Neural progenitor cell (in vitro differentiated cells): ENCODE measurements around the gene IDH1. TPM values are rescaled to one million over a fixed set of nuclear protein-coding genes. Genes with fewer than 3 reads are reported as not detected.
A peak's percentile ranks its signal among the peaks of the same experiment; 100 is the strongest.

Experiments
- DNase-seq: peaks from one replicate; pipeline ENCODE4 v3.0.0-alpha.2; 2016; ENCODE audit warnings: low spot score
- H2AFZ ChIP-seq: fragments of 200-600 bp; sonication (generic); replicated peaks from 2 replicates; pipeline ENCODE4 v1.6.1; 2016; ENCODE audit warnings: antibody characterized with exemption
- H3F3A ChIP-seq: fragments of 200-600 bp; sonication (generic); 2 replicates; pipeline ENCODE4 v1.6.1; 2016; ENCODE audit warnings: antibody characterized with exemption, low read depth
- H3K27ac ChIP-seq: fragments of 200-600 bp; sonication (generic); 2 replicates; pipeline ENCODE4 v1.5.1; 2016; ENCODE audit warnings: mild to moderate bottlenecking
- H3K27me3 ChIP-seq: fragments of 200-600 bp; sonication (generic); 2 replicates; pipeline ENCODE4 v1.6.1; 2016; ENCODE audit warnings: mild to moderate bottlenecking, moderate library complexity
- H3K36me3 ChIP-seq: fragments of 200-600 bp; sonication (generic); 2 replicates; pipeline ENCODE4 v1.5.1; 2016
- H3K4me1 ChIP-seq: fragments of 200-600 bp; sonication (generic); 2 replicates; pipeline ENCODE4 v1.6.1; 2016; ENCODE audit warnings: mixed run types
- H3K4me2 ChIP-seq: fragments of 200-600 bp; sonication (generic); 2 replicates; pipeline ENCODE4 v1.6.1; 2016
- H3K4me3 ChIP-seq: fragments of 200-600 bp; sonication (generic); 2 replicates; pipeline ENCODE4 v1.5.1; 2016
- H3K79me2 ChIP-seq: fragments of 200-600 bp; sonication (generic); 2 replicates; pipeline ENCODE4 v1.6.1; 2016; ENCODE audit warnings: low read depth
- H3K9ac ChIP-seq: fragments of 200-600 bp; sonication (generic); 2 replicates; pipeline ENCODE4 v1.6.1; 2016
- H3K9me3 ChIP-seq: fragments of 200-600 bp; sonication (generic); 2 replicates; pipeline ENCODE4 v1.5.1; 2016; ENCODE audit warnings: low read depth
- H4K20me1 ChIP-seq: fragments of 200-600 bp; sonication (generic); 2 replicates; pipeline ENCODE4 v1.6.1; 2016; ENCODE audit warnings: low read depth
- H3K27ac Mint-ChIP-seq: 3 replicates; pipeline ENCODE4 v1.8.0; 2021; ENCODE audit warnings: mixed read lengths
- H3K27me3 Mint-ChIP-seq: 2 replicates; pipeline ENCODE4 v1.8.0; 2022; ENCODE audit warnings: low read depth, mild to moderate bottlenecking, inconsistent platforms, moderate library complexity, mixed read lengths; ENCODE audit not compliant: insufficient read depth
- H3K36me3 Mint-ChIP-seq: 3 replicates; pipeline ENCODE4 v1.8.0; 2021; ENCODE audit warnings: mixed read lengths
- H3K4me1 Mint-ChIP-seq: 3 replicates; pipeline ENCODE4 v1.8.0; 2021; ENCODE audit warnings: mixed read lengths
- H3K4me3 Mint-ChIP-seq: 3 replicates; pipeline ENCODE4 v1.8.0; 2021; ENCODE audit warnings: mild to moderate bottlenecking, moderate library complexity, mixed read lengths
- H3K9me3 Mint-ChIP-seq: 3 replicates; pipeline ENCODE4 v1.8.0; 2020; ENCODE audit warnings: mixed read lengths
- EZH2 ChIP-seq: fragments of 200-600 bp; sonication (generic); IDR thresholded peaks from 2 replicates; pipeline ENCODE4 v1.6.1; 2017; ENCODE audit warnings: antibody characterized with exemption, mild to moderate bottlenecking, moderate library complexity
- EZH2phosphoT487 ChIP-seq: fragments of 200-600 bp; sonication (generic); IDR thresholded peaks from 2 replicates; pipeline ENCODE4 v1.6.1; 2017; ENCODE audit warnings: antibody characterized with exemption
- total RNA-seq: library from RNA; depleted of rRNA; stranded (reverse); fragments of >200 nt; gene quantifications from 2 replicates; pipeline ENCODE4 v1.2.3, GENCODE V29; 2015; ENCODE audit warnings: low replicate concordance
- TF ChIP-seq, protein P1 (sequence below): fragments of 200-600 bp; sonication (generic); IDR thresholded peaks from 2 replicates; pipeline ENCODE4 v1.5.1; 2017; ENCODE audit warnings: antibody characterized with exemption, mild to moderate bottlenecking

Gene IDH1
- total RNA-seq, 1 donor from 2014 or later: 308 TPM

- no peaks in the 10 kb centered on the region for H3K36me3 ChIP-seq
- Mint-ChIP-seq H3K4me1 (peaks cover 65% of the 10 kb centered on the region), H3K9me3 (no peaks in the 10 kb centered on the region), H3K4me3 (peak overlapping the region; percentile 83), H3K27me3 (peaks cover 5% of the 10 kb centered on the region), H3K27ac (peak overlapping the region; percentile 75), H3K36me3 (no peaks in the 10 kb centered on the region)
- peak overlapping the region; percentile 70 for H3K4me2 ChIP-seq
- DNase-seq: peak; percentile 43
- no peak overlapping the region for H3K9ac ChIP-seq
- H4K20me1 ChIP-seq: no peaks in the 10 kb centered on the region
- H3K4me3 ChIP-seq: peak overlapping the region; percentile 18
- no peak for TF ChIP-seq EZH2phosphoT487
- no peak for TF ChIP-seq EZH2
- TF ChIP-seq, protein P1, sequence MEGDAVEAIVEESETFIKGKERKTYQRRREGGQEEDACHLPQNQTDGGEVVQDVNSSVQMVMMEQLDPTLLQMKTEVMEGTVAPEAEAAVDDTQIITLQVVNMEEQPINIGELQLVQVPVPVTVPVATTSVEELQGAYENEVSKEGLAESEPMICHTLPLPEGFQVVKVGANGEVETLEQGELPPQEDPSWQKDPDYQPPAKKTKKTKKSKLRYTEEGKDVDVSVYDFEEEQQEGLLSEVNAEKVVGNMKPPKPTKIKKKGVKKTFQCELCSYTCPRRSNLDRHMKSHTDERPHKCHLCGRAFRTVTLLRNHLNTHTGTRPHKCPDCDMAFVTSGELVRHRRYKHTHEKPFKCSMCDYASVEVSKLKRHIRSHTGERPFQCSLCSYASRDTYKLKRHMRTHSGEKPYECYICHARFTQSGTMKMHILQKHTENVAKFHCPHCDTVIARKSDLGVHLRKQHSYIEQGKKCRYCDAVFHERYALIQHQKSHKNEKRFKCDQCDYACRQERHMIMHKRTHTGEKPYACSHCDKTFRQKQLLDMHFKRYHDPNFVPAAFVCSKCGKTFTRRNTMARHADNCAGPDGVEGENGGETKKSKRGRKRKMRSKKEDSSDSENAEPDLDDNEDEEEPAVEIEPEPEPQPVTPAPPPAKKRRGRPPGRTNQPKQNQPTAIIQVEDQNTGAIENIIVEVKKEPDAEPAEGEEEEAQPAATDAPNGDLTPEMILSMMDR: no peak
- peak overlapping the region; percentile 71 for H3K27ac ChIP-seq
- peak overlapping the region; percentile 89 for H2AFZ ChIP-seq
- no peaks in the 10 kb centered on the region for H3K27me3 ChIP-seq
- H3F3A ChIP-seq: peaks cover 29% of the 10 kb centered on the region
- H3K4me1 ChIP-seq: peaks cover 55% of the 10 kb centered on the region
- H3K9me3 ChIP-seq: no peaks in the 10 kb centered on the region
- no peaks in the 10 kb centered on the region for H3K79me2 ChIP-seq
Observed at GRCh38 chr2:208189069-208189809, 65.6 kb downstream of the IDH1 start.

GRCh38 chr2:208186893-208187292 lies 68.0 kb downstream of the IDH1 start:
- no peak overlapping the region for H3K4me3 Mint-ChIP-seq
- DNase-seq: no peak

GRCh38 chr2:208186465-208186864 lies 68.4 kb downstream of the IDH1 start:
- TF ChIP-seq, protein P1: no peak
- TF ChIP-seq EZH2 (no peak), EZH2phosphoT487 (no peak)
- peaks cover 5% of the 10 kb centered on the region for H3K27me3 Mint-ChIP-seq
- no peaks in the 10 kb centered on the region for H3K36me3 Mint-ChIP-seq
- no peak for DNase-seq
- Histone ChIP-seq H3K79me2 (no peaks in the 10 kb centered on the region), H3K4me2 (peak overlapping the region; percentile 14), H3K9me3 (no peaks in the 10 kb centered on the region), H3K4me1 (peaks cover 69% of the 10 kb centered on the region), H3K4me3 (no peak overlapping the region), H3K36me3 (no peaks in the 10 kb centered on the region), H2AFZ (peak overlapping the region; percentile 65), H4K20me1 (no peaks in the 10 kb centered on the region), H3K27ac (no peak overlapping the region), H3K9ac (no peak overlapping the region), H3K27me3 (no peaks in the 10 kb centered on the region), H3F3A (peaks cover 46% of the 10 kb centered on the region)
- H3K27ac Mint-ChIP-seq: no peak overlapping the region
- no peak overlapping the region for H3K4me3 Mint-ChIP-seq
- no peaks in the 10 kb centered on the region for H3K9me3 Mint-ChIP-seq
- H3K4me1 Mint-ChIP-seq: peaks cover 72% of the 10 kb centered on the region

More at GRCh38 chr2:208186893-208187292, 68.0 kb downstream of the IDH1 start:
- no peaks in the 10 kb centered on the region for H3K79me2 ChIP-seq
- H4K20me1 ChIP-seq: no peaks in the 10 kb centered on the region
- H3K9me3 ChIP-seq: no peaks in the 10 kb centered on the region
- Mint-ChIP-seq H3K36me3 (no peaks in the 10 kb centered on the region), H3K27ac (no peak overlapping the region), H3K9me3 (no peaks in the 10 kb centered on the region), H3K4me1 (peaks cover 72% of the 10 kb centered on the region), H3K27me3 (peaks cover 5% of the 10 kb centered on the region)
- no peak for TF ChIP-seq EZH2phosphoT487
- TF ChIP-seq EZH2: no peak
- TF ChIP-seq, protein P1: no peak
- peaks cover 46% of the 10 kb centered on the region for H3F3A ChIP-seq
- peak overlapping the region; percentile 44 for H2AFZ ChIP-seq
- H3K36me3 ChIP-seq: no peaks in the 10 kb centered on the region
- no peak overlapping the region for H3K9ac ChIP-seq
- H3K27me3 ChIP-seq: no peaks in the 10 kb centered on the region
- no peak overlapping the region for H3K27ac ChIP-seq
- peaks cover 69% of the 10 kb centered on the region for H3K4me1 ChIP-seq
- peak overlapping the region; percentile 14 for H3K4me2 ChIP-seq
- no peak overlapping the region for H3K4me3 ChIP-seq

Other genes starting within 250 kb of the IDH1 start
- 15.1 and 19.5 TPM in 2 replicates for gene PLEKHM3, start 229.5 kb downstream of the IDH1 start, total RNA-seq
- gene CRYGD, start 130.5 kb downstream of the IDH1 start, total RNA-seq: not detected in 2 replicates
- not detected in 2 replicates for gene CRYGC, start 125.2 kb downstream of the IDH1 start, total RNA-seq
- 0.65 TPM in 1 of 2 replicates, not detected in the other for gene CRYGB, start 108.9 kb downstream of the IDH1 start, total RNA-seq
- not detected in 2 replicates for gene CRYGA, start 91.5 kb downstream of the IDH1 start, total RNA-seq
- 0.81 TPM in 1 of 2 replicates, not detected in the other for gene C2orf80, start 65.0 kb downstream of the IDH1 start, total RNA-seq
- 44.0 and 51.6 TPM in 2 replicates for gene PIKFYVE, start 11.2 kb upstream of the IDH1 start, total RNA-seq
- not detected in 2 replicates for gene PTH2R, start 151.7 kb upstream of the IDH1 start, total RNA-seq